Activated CD4-positive, alpha-beta T cell treated with anti-CD3 and anti-CD28 coated beads, Interleukin-10, Interleukin-2, amounts not matched to agents 100 ng/mL and 50 ng/mL, durations not matched to agents 16 hours and 8 hours (primary cell): Measurements from ENCODE around the gene GCSAML.

ENCODE experiments used
- DNase-seq: peaks from one replicate; pipeline ENCODE4 v3.0.0-alpha.2; 2020

GCSAML gene

DNA sequence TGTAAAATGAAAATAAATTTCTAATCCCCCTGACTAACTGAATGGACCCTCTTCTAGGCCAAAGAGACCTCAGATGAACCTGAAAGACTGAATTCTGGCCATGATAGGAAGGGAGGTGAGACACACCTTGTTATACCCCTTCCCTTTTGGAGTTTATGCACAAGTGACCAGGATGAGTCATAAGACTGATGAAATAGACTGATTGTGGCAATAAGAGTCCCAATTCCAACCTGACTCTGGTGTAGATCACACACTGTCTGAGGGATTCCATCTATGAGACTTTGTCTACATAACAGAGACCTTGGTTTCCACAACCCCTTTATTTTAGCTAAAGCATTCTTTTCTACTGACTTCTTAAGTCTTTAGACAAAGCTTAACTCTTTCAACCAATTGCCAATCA, 25.7 kb downstream of the GCSAML start:
- no peak for DNase-seq

DNA sequence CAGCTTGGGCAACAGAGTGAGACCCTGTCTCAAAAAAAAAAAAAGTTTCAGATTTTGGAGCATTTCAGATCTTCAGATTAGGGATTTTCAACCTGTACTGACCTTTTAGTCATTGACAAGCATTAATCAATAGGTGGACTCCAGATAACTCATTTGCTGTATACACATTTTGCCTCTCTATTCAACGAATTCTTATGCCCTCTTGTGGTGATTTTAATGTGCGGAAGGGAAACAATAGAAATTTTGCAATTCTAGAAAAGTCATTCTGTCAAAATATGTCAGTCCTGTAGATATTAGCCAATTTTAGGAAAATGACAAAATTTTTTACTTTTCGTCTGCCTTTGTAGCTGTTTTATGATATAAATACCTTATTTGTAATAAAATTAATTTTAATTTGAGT, 27.6 kb downstream of the GCSAML start:
- peak; percentile 16 for DNase-seq

GRCh38 chr1:247578946-247579460, 30.1 kb downstream of the GCSAML start:
- no peak for DNase-seq

DNA sequence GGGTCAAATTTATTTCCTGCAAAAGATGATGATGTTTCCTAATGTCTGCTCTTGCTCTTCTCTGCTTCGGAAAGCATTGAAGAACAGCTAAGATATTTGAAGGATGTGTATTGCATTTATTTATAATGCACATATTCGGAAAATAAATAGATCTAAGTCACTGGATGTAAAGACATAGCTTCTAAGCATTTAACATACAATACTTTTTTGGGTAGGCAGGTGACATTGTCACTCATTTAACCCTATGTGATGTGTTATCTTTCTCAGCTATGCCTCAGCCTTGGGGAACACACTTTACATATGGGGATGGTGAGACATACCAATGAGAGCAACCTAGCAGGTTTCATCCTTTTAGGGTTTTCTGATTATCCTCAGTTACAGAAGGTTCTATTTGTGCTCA, 39.1 kb downstream of the GCSAML start, which contains the start of gene OR2G2:
TSS of gene OR2G2 (plus strand) at position 301 of the 400 bp plus-strand sequence. CDS start at position 301, 0 bp downstream.
- no peak for DNase-seq

DNA sequence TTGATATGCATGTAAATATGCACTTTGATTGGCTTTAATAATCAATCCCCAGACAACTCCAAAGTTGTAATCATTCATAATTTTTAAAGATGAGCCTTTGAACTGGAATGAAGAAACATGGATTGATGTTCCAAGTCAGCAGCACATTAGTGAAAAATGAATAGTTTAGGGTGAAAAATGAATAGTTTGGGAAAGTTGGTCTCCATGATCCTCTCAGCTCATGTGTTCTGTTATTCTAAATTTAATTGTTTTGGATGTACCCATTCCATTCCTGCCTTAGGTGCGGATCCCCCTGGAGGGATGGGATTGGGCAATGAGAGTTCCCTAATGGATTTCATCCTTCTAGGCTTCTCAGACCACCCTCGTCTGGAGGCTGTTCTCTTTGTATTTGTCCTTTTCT, 56.4 kb downstream of the GCSAML start, which contains the start of gene OR2G3:
TSS of gene OR2G3 (plus strand) at position 301 of the 400 bp plus-strand sequence. CDS start at position 301, 0 bp downstream.
- no peak for DNase-seq

DNA sequence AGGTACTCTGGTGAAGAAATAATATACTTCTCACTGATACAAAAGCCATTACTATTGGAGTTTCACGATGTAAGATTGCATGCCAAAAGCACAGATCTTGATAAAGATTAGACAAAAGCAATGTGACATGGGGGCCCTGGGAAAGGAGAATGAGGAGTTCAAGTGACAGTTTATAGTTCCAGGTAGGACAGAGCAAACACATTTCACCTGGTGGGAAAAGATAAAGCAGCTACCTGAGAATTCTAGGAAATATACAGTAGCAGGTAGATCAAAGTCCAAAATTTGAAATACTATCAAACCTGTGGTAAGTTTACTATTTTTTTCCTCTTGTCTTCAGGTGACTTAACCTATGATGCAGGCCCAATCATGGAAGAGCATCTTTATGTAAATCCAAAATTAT, 64.5 kb downstream of the GCSAML start:
- no peak for DNase-seq

GRCh38 chr1:247614625-247615024, 65.7 kb downstream of the GCSAML start:
- DNase-seq = no peak
